Measurements from ENCODE around the gene NCK2. TPM values are rescaled to one million over a fixed set of nuclear protein-coding genes. Genes with fewer than 3 reads are reported as not detected.

NCK2 gene
- total and polyA plus RNA-seq, 2 of the 13 experiments (the other 11 are each of a cell fraction or from before 2014, with no cell fraction given): 14.8 to 23.5 TPM

GRCh38 chr2:105722726-105723297 lies 21.9 kb upstream of the NCK2 start:
- no peak for DNase-seq (ENCODE audit: low spot score)
- no TSS peak for BruUV-seq (replicated peaks)
- no peak overlapping the region for H3K4me3 ChIP-seq (replicated peaks in 1 of 3; ENCODE audit: insufficient read depth in 1 of 3, low read depth in 2 of 3, low read length in 3 of 3)
- FAIRE-seq: no peak
- ChIA-PET POLR2A (no interaction called here), CTCF (ENCODE audit: low intra/inter-chr PET ratio, low total read pairs) (no interaction called here)
- peaks cover 1 to 15% of the 10 kb centered on the region in 2 experiments; a peak in 4 of 5 replicates for H3K27me3 ChIP-seq (ENCODE audit: control insufficient read depth in 1 of 2, insufficient read depth in 2 of 2, low read length in 2 of 2)
- H3K79me2 ChIP-seq (ENCODE audit: insufficient read depth, low read length): no peaks in the 10 kb centered on the region
- no peak overlapping the region for H2AFZ ChIP-seq (ENCODE audit: low read length)
- H3K4me1 ChIP-seq (ENCODE audit: insufficient read depth, low read length): no peaks in the 10 kb centered on the region
- H3K4me2 ChIP-seq (ENCODE audit: low read depth, low read length): no peak overlapping the region
- intact Hi-C loops (cut with micrococcal nuclease; ENCODE audit: unreplicated experiment) (no loop called here), in situ Hi-C loops (cut with HindIII; ENCODE audit: extremely low pct_ligation_motif_present, low pct_unique_long_range_greater_than_20kb) (no loop called here)
- no peak overlapping the region for H3K9ac ChIP-seq (ENCODE audit: insufficient read depth, low read depth, low read length)
- H3K36me3 ChIP-seq (replicated peaks in 1 of 2; ENCODE audit: control insufficient read depth in 1 of 2, insufficient read depth in 2 of 2, low read length in 2 of 2): no peaks in the 10 kb centered on the region
- H3K9me3 ChIP-seq (ENCODE audit: low read length): no peaks in the 10 kb centered on the region; the same call in 1 of the 2 replicates
- H3K27ac ChIP-seq (ENCODE audit: extremely low read length, insufficient read depth, low read length): no peak overlapping the region
- ATAC-seq: peak; percentile 75
- WGBS (ENCODE audit: low lambda C conversion rate): 68% methylated on average over 11 of the region's 11 CpGs
- no peaks in the 10 kb centered on the region for H4K20me1 ChIP-seq (ENCODE audit: insufficient read depth, low read length)
- TF ChIP-seq SRSF4 (IDR thresholded peaks at IDR 0.05; ENCODE audit: low read depth, low read length, poor library complexity, severe bottlenecking) (no peak), SALL1 (CRISPR knock-in tag; IDR thresholded peaks at IDR 0.05) (no peak), FOSL1 (CRISPR knock-in tag; IDR thresholded peaks at IDR 0.05; ENCODE audit: borderline replicate concordance) (no peak), MAX (IDR thresholded peaks at IDR 0.05) (no peak), ZNF207 (IDR thresholded peaks at IDR 0.05; ENCODE audit: borderline replicate concordance) (no peak), MTF2 (CRISPR knock-in tag; IDR thresholded peaks at IDR 0.05; ENCODE audit: borderline replicate concordance) (no peak), PREB (CRISPR knock-in tag; IDR thresholded peaks at IDR 0.05) (no peak), RORA (CRISPR knock-in tag; IDR thresholded peaks at IDR 0.05) (no peak), ZNF501 (CRISPR knock-in tag; IDR thresholded peaks at IDR 0.05) (no peak), HNRNPH1 (optimal IDR thresholded peaks at IDR 0.05; ENCODE audit: low read depth, low read length) (no peak), ELF4 (CRISPR knock-in tag; IDR thresholded peaks at IDR 0.05; ENCODE audit: borderline replicate concordance) (no peak), ZNF75D (CRISPR knock-in tag; IDR thresholded peaks at IDR 0.05; ENCODE audit: borderline replicate concordance) (no peak), MIER3 (CRISPR knock-in tag; IDR thresholded peaks at IDR 0.05; ENCODE audit: borderline replicate concordance) (no peak), ZNF788 (CRISPR knock-in tag; IDR thresholded peaks at IDR 0.05; ENCODE audit: borderline replicate concordance) (no peak), ZNF281 (CRISPR knock-in tag; IDR thresholded peaks at IDR 0.05; ENCODE audit: borderline replicate concordance) (no peak)
- TF ChIP-seq, protein P1, sequence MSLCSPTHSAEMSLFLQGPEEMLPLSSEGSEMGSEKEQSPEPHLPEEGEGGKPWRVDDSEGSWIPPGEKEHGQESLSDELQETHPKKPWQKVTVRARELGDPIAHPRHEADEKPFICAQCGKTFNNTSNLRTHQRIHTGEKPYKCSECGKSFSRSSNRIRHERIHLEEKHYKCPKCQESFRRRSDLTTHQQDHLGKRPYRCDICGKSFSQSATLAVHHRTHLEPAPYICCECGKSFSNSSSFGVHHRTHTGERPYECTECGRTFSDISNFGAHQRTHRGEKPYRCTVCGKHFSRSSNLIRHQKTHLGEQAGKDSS (CRISPR knock-in tag; IDR thresholded peaks at IDR 0.05; ENCODE audit: borderline replicate concordance, low read depth): no peak
- TF ChIP-seq, protein P2, sequence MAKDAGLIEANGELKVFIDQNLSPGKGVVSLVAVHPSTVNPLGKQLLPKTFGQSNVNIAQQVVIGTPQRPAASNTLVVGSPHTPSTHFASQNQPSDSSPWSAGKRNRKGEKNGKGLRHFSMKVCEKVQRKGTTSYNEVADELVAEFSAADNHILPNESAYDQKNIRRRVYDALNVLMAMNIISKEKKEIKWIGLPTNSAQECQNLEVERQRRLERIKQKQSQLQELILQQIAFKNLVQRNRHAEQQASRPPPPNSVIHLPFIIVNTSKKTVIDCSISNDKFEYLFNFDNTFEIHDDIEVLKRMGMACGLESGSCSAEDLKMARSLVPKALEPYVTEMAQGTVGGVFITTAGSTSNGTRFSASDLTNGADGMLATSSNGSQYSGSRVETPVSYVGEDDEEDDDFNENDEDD (CRISPR knock-in tag; IDR thresholded peaks at IDR 0.05; ENCODE audit: borderline replicate concordance): no peak

Data from HepG2 (cell line).